ENCODE results near the gene MARF1.
"Not testable (repeated sequence)": the region's sequence is repeated elsewhere in the genome, so short reads cannot be mapped to it uniquely, and the experiment has no call there.

Gene MARF1

GRCh38 chr16:15573896-15574613, 68.9 kb downstream of the MARF1 start:
- DNase-seq: not testable (repeated sequence)

- no peak for DNase-seq
Observed at GRCh38 chr16:15573274-15573895, 69.6 kb downstream of the MARF1 start.

- no peak for DNase-seq
Observed at GRCh38 chr16:15572329-15573001, 70.5 kb downstream of the MARF1 start.

GRCh38 chr16:15571557-15571956, 71.4 kb downstream of the MARF1 start:
- DNase-seq: no peak

- DNase-seq: not testable (repeated sequence)
Observed at GRCh38 chr16:15570666-15571065, 72.3 kb downstream of the MARF1 start.

- no peak for DNase-seq
Observed at GRCh38 chr16:15567823-15568222, 75.1 kb downstream of the MARF1 start.

GRCh38 chr16:15566095-15566494, 76.9 kb downstream of the MARF1 start:
- no peak for DNase-seq

- DNase-seq: no peak
Observed at GRCh38 chr16:15564604-15565339, 78.2 kb downstream of the MARF1 start.

GRCh38 chr16:15559176-15559575, 83.8 kb downstream of the MARF1 start:
- no peak for DNase-seq

- no peak for DNase-seq
Observed at GRCh38 chr16:15557258-15557657, 85.7 kb downstream of the MARF1 start.

- DNase-seq: no peak
Observed at GRCh38 chr16:15556130-15556529, 86.8 kb downstream of the MARF1 start.

- no peak for DNase-seq
Observed at GRCh38 chr16:15553313-15554088, 89.5 kb downstream of the MARF1 start.

GRCh38 chr16:15552507-15552906, 90.4 kb downstream of the MARF1 start:
- no peak for DNase-seq

- DNase-seq: peak in 1 of 51 donors; percentile 21
Observed at GRCh38 chr16:15548482-15548891, 94.5 kb downstream of the MARF1 start.

- no peak for DNase-seq
Observed at GRCh38 chr16:15547768-15548096, 95.2 kb downstream of the MARF1 start.

GRCh38 chr16:15547072-15547767, 95.7 kb downstream of the MARF1 start:
- DNase-seq: not testable (repeated sequence)

- DNase-seq: no peak
Observed at GRCh38 chr16:15545544-15545943, 97.4 kb downstream of the MARF1 start.

GRCh38 chr16:15544405-15544804, 98.5 kb downstream of the MARF1 start:
- DNase-seq: no peak
